Measurements from ENCODE around the gene RSF1.

The RSF1 gene

DNA sequence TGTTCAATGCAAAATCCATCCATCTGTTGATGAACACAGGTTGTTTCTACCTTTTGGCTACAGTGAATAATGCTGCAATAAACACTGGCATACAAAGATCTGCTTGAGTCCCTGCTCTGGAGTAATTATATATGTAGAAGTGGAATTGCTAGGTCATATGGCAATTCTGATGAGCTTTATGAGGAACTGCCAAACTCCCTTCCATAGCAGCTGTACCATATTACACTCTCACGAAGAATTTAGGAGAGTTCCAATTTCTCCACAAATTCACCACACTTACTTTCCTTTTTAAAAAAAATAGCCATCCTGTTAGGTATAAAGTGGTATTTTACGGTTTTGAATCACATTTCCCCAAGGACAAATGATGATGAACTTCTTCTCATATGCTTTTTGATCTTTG is 62.2 kb downstream of the RSF1 start:
- H3K36me3 ChIP-seq (ENCODE audit: control insufficient read depth in 1 of 2, insufficient read depth in 2 of 2, low read length in 2 of 2), result peaks cover 12 to 16% of the 10 kb centered on the region in 2 donors
- H3K9ac ChIP-seq (ENCODE audit: low read depth in 1 of 2, low read length in 2 of 2), result no peak overlapping the region
- H3K4me1 ChIP-seq (ENCODE audit: control insufficient read depth in 1 of 2, insufficient read depth in 2 of 2, low read length in 2 of 2), result no peaks in the 10 kb centered on the region
- H3K9me3 ChIP-seq (ENCODE audit: control insufficient read depth in 1 of 2, low read length in 2 of 2), result no peaks in the 10 kb centered on the region
- no peaks in the 10 kb centered on the region for H3K27me3 ChIP-seq (ENCODE audit: control insufficient read depth in 1 of 2, insufficient read depth in 2 of 2, low read length in 2 of 2)
- H3K27ac ChIP-seq (ENCODE audit: low read depth, low read length), result no peak overlapping the region
- no peak overlapping the region for H3K4me3 ChIP-seq (ENCODE audit: low read depth in 1 of 2, low read length in 2 of 2)

DNA sequence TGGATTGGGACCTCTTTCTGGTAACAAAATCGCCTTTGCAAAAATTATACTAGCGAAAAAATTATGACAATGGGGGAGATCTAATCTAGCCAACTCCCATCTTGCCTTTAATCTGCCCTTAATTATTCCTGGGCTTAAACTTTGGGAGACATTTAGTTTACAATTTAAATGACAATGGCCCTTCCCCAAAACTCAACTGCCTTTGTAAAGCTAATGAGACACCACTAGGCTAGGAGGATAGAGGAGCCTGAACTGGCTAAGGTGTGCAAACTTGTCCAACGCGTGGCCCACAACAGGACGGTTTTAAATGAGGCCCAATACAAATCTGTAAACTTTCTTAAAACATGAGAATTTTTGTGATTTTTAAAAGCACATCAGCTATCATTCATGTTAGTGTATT is 67.3 kb downstream of the RSF1 start:
- H3K4me3 ChIP-seq (ENCODE audit: low read depth in 1 of 2, low read length in 2 of 2), result no peak overlapping the region
- H3K9me3 ChIP-seq (ENCODE audit: control insufficient read depth in 1 of 2, low read length in 2 of 2), result no peaks in the 10 kb centered on the region
- H3K9ac ChIP-seq (ENCODE audit: low read depth in 1 of 2, low read length in 2 of 2), result no peak overlapping the region
- H3K27me3 ChIP-seq (ENCODE audit: control insufficient read depth in 1 of 2, insufficient read depth in 2 of 2, low read length in 2 of 2), result no peaks in the 10 kb centered on the region
- no peak overlapping the region for H3K27ac ChIP-seq (ENCODE audit: low read depth, low read length)
- peaks cover 4 to 8% of the 10 kb centered on the region in 2 donors for H3K36me3 ChIP-seq (ENCODE audit: control insufficient read depth in 1 of 2, insufficient read depth in 2 of 2, low read length in 2 of 2)
- no peaks in the 10 kb centered on the region for H3K4me1 ChIP-seq (ENCODE audit: control insufficient read depth in 1 of 2, insufficient read depth in 2 of 2, low read length in 2 of 2)

- H3K27ac ChIP-seq (ENCODE audit: low read depth, low read length), result no peak overlapping the region
- peaks cover 3 to 4% of the 10 kb centered on the region in 2 donors for H3K36me3 ChIP-seq (ENCODE audit: control insufficient read depth in 1 of 2, insufficient read depth in 2 of 2, low read length in 2 of 2)
- H3K4me1 ChIP-seq (ENCODE audit: control insufficient read depth in 1 of 2, insufficient read depth in 2 of 2, low read length in 2 of 2), result no peaks in the 10 kb centered on the region
- no peak overlapping the region for H3K9ac ChIP-seq (ENCODE audit: low read depth in 1 of 2, low read length in 2 of 2)
- no peak overlapping the region for H3K4me3 ChIP-seq (ENCODE audit: low read depth in 1 of 2, low read length in 2 of 2)
- no peaks in the 10 kb centered on the region for H3K9me3 ChIP-seq (ENCODE audit: control insufficient read depth in 1 of 2, low read length in 2 of 2)
- no peaks in the 10 kb centered on the region for H3K27me3 ChIP-seq (ENCODE audit: control insufficient read depth in 1 of 2, insufficient read depth in 2 of 2, low read length in 2 of 2)
Observed at GRCh38 chr11:77752516-77752915, 68.0 kb downstream of the RSF1 start.

DNA sequence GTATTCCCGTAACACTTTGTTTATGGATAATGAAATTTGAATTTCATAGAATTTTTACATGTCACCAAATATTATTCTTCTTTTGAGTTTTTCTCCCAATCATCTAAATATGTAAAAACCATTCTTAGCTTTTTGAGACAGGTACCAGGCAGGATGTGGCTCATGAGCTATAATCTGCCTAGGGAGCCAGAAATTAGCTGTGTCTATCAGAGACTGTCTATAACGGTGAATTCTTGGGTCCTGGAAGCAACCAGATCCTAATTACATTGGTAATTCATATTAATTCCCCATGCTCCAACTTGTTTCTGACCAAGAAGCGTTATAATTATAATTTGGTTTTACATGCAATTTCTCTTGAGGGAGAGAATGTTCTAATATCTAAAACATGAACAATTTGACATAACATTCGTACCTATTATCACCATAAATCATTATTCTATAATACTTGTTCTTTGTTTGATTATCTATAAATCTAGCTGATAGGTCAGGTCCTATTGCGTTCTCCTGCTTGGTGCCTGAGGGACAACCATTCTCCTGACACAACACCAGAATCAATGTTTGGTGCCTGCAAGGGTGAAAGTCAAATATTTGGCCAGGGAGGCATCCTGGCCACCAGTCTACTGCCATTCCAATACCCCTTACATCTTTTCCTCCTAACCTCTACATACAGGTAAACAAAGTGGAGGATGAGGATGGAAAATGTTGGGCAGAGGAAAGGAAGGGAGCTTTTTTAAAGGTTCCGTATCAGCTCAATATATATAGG is 69.9 kb downstream of the RSF1 start:
- Histone ChIP-seq H3K27me3 (ENCODE audit: control insufficient read depth in 1 of 2, insufficient read depth in 2 of 2, low read length in 2 of 2) (no peaks in the 10 kb centered on the region), H3K9ac (ENCODE audit: low read depth in 1 of 2, low read length in 2 of 2) (no peak overlapping the region)

DNA sequence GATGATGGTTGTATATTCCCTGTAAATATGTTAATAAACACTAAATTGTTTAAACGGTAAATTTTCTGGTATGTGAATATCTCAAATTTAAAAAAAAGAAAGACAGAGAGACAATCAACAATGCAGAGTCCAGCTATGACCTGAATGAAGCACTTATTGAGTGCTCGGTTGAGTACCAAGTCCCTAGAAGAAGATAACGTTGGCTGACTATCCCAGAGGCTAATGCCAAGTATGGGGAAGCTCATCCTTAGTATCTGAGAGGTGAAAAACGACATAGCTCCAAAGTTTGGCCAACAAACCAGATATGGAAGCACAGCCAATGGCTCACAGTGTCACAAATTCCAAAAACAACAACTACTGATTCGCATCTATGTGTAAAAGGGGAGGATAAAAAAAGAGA is 71.3 kb downstream of the RSF1 start:
- Histone ChIP-seq H3K36me3 (ENCODE audit: control insufficient read depth in 1 of 2, insufficient read depth in 2 of 2, low read length in 2 of 2) (peaks cover 0 to 3% of the 10 kb centered on the region in 2 donors), H3K27ac (ENCODE audit: low read depth, low read length) (no peak overlapping the region), H3K9ac (ENCODE audit: low read depth in 1 of 2, low read length in 2 of 2) (no peak overlapping the region), H3K4me1 (ENCODE audit: control insufficient read depth in 1 of 2, insufficient read depth in 2 of 2, low read length in 2 of 2) (no peaks in the 10 kb centered on the region), H3K4me3 (ENCODE audit: low read depth in 1 of 2, low read length in 2 of 2) (no peak overlapping the region), H3K9me3 (ENCODE audit: control insufficient read depth in 1 of 2, low read length in 2 of 2) (no peaks in the 10 kb centered on the region), H3K27me3 (ENCODE audit: control insufficient read depth in 1 of 2, insufficient read depth in 2 of 2, low read length in 2 of 2) (no peaks in the 10 kb centered on the region)

More for the DNA sequence above, 69.9 kb downstream of the RSF1 start:
- no peaks in the 10 kb centered on the region for H3K9me3 ChIP-seq (ENCODE audit: control insufficient read depth in 1 of 2, low read length in 2 of 2)
- H3K36me3 ChIP-seq (ENCODE audit: control insufficient read depth in 1 of 2, insufficient read depth in 2 of 2, low read length in 2 of 2), result peaks cover 3 to 4% of the 10 kb centered on the region in 2 donors
- H3K4me1 ChIP-seq (ENCODE audit: control insufficient read depth in 1 of 2, insufficient read depth in 2 of 2, low read length in 2 of 2), result no peaks in the 10 kb centered on the region
- no peak overlapping the region for H3K4me3 ChIP-seq (ENCODE audit: low read depth in 1 of 2, low read length in 2 of 2)
- H3K27ac ChIP-seq (ENCODE audit: low read depth, low read length), result no peak overlapping the region

- H3K36me3 ChIP-seq (ENCODE audit: control insufficient read depth in 1 of 2, insufficient read depth in 2 of 2, low read length in 2 of 2), result peaks cover 0 to 3% of the 10 kb centered on the region in 2 donors
- H3K9me3 ChIP-seq (ENCODE audit: control insufficient read depth in 1 of 2, low read length in 2 of 2), result no peaks in the 10 kb centered on the region
- H3K9ac ChIP-seq (ENCODE audit: low read depth in 1 of 2, low read length in 2 of 2), result no peak overlapping the region
- no peaks in the 10 kb centered on the region for H3K27me3 ChIP-seq (ENCODE audit: control insufficient read depth in 1 of 2, insufficient read depth in 2 of 2, low read length in 2 of 2)
- no peaks in the 10 kb centered on the region for H3K4me1 ChIP-seq (ENCODE audit: control insufficient read depth in 1 of 2, insufficient read depth in 2 of 2, low read length in 2 of 2)
- no peak overlapping the region for H3K4me3 ChIP-seq (ENCODE audit: low read depth in 1 of 2, low read length in 2 of 2)
- H3K27ac ChIP-seq (ENCODE audit: low read depth, low read length), result no peak overlapping the region
Observed at GRCh38 chr11:77748266-77748665, 72.3 kb downstream of the RSF1 start.

GRCh38 chr11:77747381-77747969 is 73.0 kb downstream of the RSF1 start:
- Histone ChIP-seq H3K36me3 (ENCODE audit: control insufficient read depth in 1 of 2, insufficient read depth in 2 of 2, low read length in 2 of 2) (peaks cover 0 to 3% of the 10 kb centered on the region in 2 donors), H3K4me1 (ENCODE audit: control insufficient read depth in 1 of 2, insufficient read depth in 2 of 2, low read length in 2 of 2) (no peaks in the 10 kb centered on the region), H3K9ac (ENCODE audit: low read depth in 1 of 2, low read length in 2 of 2) (no peak overlapping the region), H3K27ac (ENCODE audit: low read depth, low read length) (no peak overlapping the region), H3K9me3 (ENCODE audit: control insufficient read depth in 1 of 2, low read length in 2 of 2) (no peaks in the 10 kb centered on the region), H3K4me3 (ENCODE audit: low read depth in 1 of 2, low read length in 2 of 2) (no peak overlapping the region), H3K27me3 (ENCODE audit: control insufficient read depth in 1 of 2, insufficient read depth in 2 of 2, low read length in 2 of 2) (no peaks in the 10 kb centered on the region)

DNA sequence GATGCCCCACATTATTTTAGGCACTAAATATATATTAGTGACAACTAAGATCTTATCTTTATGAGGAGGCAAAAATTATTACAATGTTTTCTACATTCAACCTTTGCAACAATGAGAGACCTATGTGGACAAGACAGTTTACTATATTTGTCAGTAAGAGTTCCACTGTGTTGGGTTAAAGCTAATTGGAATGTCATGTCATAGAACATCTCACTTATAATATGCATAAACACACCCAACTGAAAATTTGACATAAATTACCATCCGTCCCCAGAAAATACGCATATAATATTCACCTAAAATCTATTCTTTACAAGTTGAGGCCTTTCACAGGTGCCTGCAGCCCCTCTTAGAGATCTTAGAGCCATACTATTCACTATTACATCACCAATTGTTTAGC is 84.0 kb downstream of the RSF1 start:
- H3K4me3 ChIP-seq (ENCODE audit: low read depth in 1 of 2, low read length in 2 of 2), result no peak overlapping the region
- H3K27ac ChIP-seq (ENCODE audit: low read depth, low read length), result no peak overlapping the region
- H3K9ac ChIP-seq (ENCODE audit: low read depth in 1 of 2, low read length in 2 of 2), result no peak overlapping the region
- peaks cover 3 to 9% of the 10 kb centered on the region in 2 donors for H3K36me3 ChIP-seq (ENCODE audit: control insufficient read depth in 1 of 2, insufficient read depth in 2 of 2, low read length in 2 of 2)
- no peaks in the 10 kb centered on the region for H3K27me3 ChIP-seq (ENCODE audit: control insufficient read depth in 1 of 2, insufficient read depth in 2 of 2, low read length in 2 of 2)
- peaks cover 4% of the 10 kb centered on the region in 2 donors for H3K9me3 ChIP-seq (ENCODE audit: control insufficient read depth in 1 of 2, low read length in 2 of 2)
- H3K4me1 ChIP-seq (ENCODE audit: control insufficient read depth in 1 of 2, insufficient read depth in 2 of 2, low read length in 2 of 2), result no peaks in the 10 kb centered on the region

- Histone ChIP-seq H3K4me1 (ENCODE audit: control insufficient read depth in 1 of 2, insufficient read depth in 2 of 2, low read length in 2 of 2) (no peaks in the 10 kb centered on the region), H3K27ac (ENCODE audit: low read depth, low read length) (no peak overlapping the region), H3K27me3 (ENCODE audit: control insufficient read depth in 1 of 2, insufficient read depth in 2 of 2, low read length in 2 of 2) (no peaks in the 10 kb centered on the region), H3K9me3 (ENCODE audit: control insufficient read depth in 1 of 2, low read length in 2 of 2) (peaks cover 12 to 17% of the 10 kb centered on the region in 2 donors), H3K9ac (ENCODE audit: low read depth in 1 of 2, low read length in 2 of 2) (no peak overlapping the region), H3K36me3 (ENCODE audit: control insufficient read depth in 1 of 2, insufficient read depth in 2 of 2, low read length in 2 of 2) (peaks cover 0 to 16% of the 10 kb centered on the region in 2 donors), H3K4me3 (ENCODE audit: low read depth in 1 of 2, low read length in 2 of 2) (no peak overlapping the region)
Observed at GRCh38 chr11:77734890-77735289, 85.6 kb downstream of the RSF1 start.

DNA sequence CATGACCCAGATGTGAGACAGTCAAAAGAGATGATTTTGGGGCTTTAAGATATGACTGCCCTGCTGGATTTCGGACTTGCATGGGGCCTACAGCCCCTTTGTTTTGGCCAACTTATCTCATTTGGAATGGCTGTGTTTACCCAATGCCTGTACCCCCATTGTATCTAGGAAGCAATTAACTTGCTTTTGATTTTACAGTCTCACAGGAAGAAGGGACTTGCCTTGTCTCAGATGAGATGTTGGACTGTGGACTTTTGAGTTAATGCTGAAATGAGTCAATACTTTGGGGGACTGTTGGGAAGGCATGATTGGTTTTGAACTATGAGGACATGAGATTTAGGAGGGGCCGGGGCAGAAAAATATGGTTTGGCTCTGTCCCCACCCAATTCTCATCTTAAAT is 88.4 kb downstream of the RSF1 start:
- Histone ChIP-seq H3K27me3 (ENCODE audit: control insufficient read depth in 1 of 2, insufficient read depth in 2 of 2, low read length in 2 of 2) (no peaks in the 10 kb centered on the region), H3K4me1 (ENCODE audit: control insufficient read depth in 1 of 2, insufficient read depth in 2 of 2, low read length in 2 of 2) (no peaks in the 10 kb centered on the region), H3K9me3 (ENCODE audit: control insufficient read depth in 1 of 2, low read length in 2 of 2) (peaks cover 12 to 17% of the 10 kb centered on the region in 2 donors), H3K4me3 (ENCODE audit: low read depth in 1 of 2, low read length in 2 of 2) (no peak overlapping the region), H3K36me3 (ENCODE audit: control insufficient read depth in 1 of 2, insufficient read depth in 2 of 2, low read length in 2 of 2) (peaks cover 0 to 16% of the 10 kb centered on the region in 2 donors), H3K27ac (ENCODE audit: low read depth, low read length) (no peak overlapping the region), H3K9ac (ENCODE audit: low read depth in 1 of 2, low read length in 2 of 2) (no peak overlapping the region)
